SU-DHL-6 (cell line): ENCODE data around the gene IFT122.

Experiments
- H2AFZ ChIP-seq: fragments of 200-600 bp; sonication (generic); 2 replicates; pipeline ENCODE4 v1.6.1; 2014; ENCODE audit warnings: low read depth, mild to moderate bottlenecking, moderate library complexity, mixed read lengths, antibody characterized with exemption, low read length; ENCODE audit not compliant: severe bottlenecking
- H3F3A ChIP-seq: fragments of 200-600 bp; shearing (Covaris generic); 2 replicates; pipeline ENCODE4 v1.6.0; 2016; ENCODE audit warnings: antibody characterized with exemption, mild to moderate bottlenecking; ENCODE audit not compliant: insufficient read depth
- H3K27ac ChIP-seq: fragments of 200-600 bp; sonication (generic); 2 replicates; pipeline ENCODE4 v1.5.1; 2016; ENCODE audit warnings: low read depth, mild to moderate bottlenecking, low read length, moderate library complexity, mixed read lengths
- H3K27me3 ChIP-seq: fragments of 200-600 bp; sonication (generic), shearing (Covaris generic); 2 replicates; pipeline ENCODE4 v1.6.0; 2014; ENCODE audit warnings: mild to moderate bottlenecking, low read length
- H3K36me3 ChIP-seq: fragments of 200-600 bp; sonication (generic); 2 replicates; pipeline ENCODE4 v1.6.1; 2014; ENCODE audit warnings: mild to moderate bottlenecking, low read length, mixed read lengths
- H3K4me2 ChIP-seq: fragments of 300-600, 200-600 bp; shearing (Covaris generic), sonication (generic); 2 replicates; pipeline ENCODE4 v1.6.0; 2014; ENCODE audit warnings: low read length, low read depth, mild to moderate bottlenecking; ENCODE audit not compliant: poor library complexity, severe bottlenecking
- H3K4me3 ChIP-seq: fragments of 200-600 bp; sonication (generic); 2 replicates; pipeline ENCODE4 v1.5.1; 2014; ENCODE audit warnings: antibody characterized with exemption, low read length, mild to moderate bottlenecking, mixed read lengths; ENCODE audit not compliant: insufficient read depth, poor library complexity, severe bottlenecking
- H3K79me2 ChIP-seq: fragments of 200-600 bp; sonication (generic); 2 replicates; pipeline ENCODE4 v1.6.1; 2014; ENCODE audit warnings: mild to moderate bottlenecking, low read length, moderate library complexity; ENCODE audit not compliant: insufficient read depth
- H3K9ac ChIP-seq: fragments of 200-600 bp; sonication (generic); 2 replicates; pipeline ENCODE4 v1.7.0; 2014; ENCODE audit warnings: mild to moderate bottlenecking, low read length
- H3K9me2 ChIP-seq: fragments of 200-600 bp; sonication (generic); replicated peaks from 2 replicates; pipeline ENCODE4 v1.6.1; 2014; ENCODE audit warnings: low read length; ENCODE audit not compliant: insufficient read depth
- H3K9me3 ChIP-seq: fragments of 200-600 bp; sonication (generic); 2 replicates; pipeline ENCODE4 v1.6.1; 2014; ENCODE audit warnings: low read length, mixed read lengths; ENCODE audit not compliant: insufficient read depth
- H4K20me1 ChIP-seq: fragments of 200-600 bp; sonication (generic); 2 replicates; pipeline ENCODE4 v1.6.1; 2014; ENCODE audit warnings: low read depth, mild to moderate bottlenecking, antibody characterized with exemption, low read length, moderate library complexity, mixed read lengths
- EZH2phosphoT487 ChIP-seq: fragments of 200-600 bp; sonication (generic), shearing (Covaris generic); conservative IDR thresholded peaks from 2 replicates; pipeline ENCODE4 v1.6.1; 2018; ENCODE audit warnings: mild to moderate bottlenecking, antibody characterized with exemption, low read length, moderate library complexity, mixed read lengths
- TF ChIP-seq, protein P1 (sequence below): fragments of 200-600 bp; sonication (generic); IDR thresholded peaks from one replicate; pipeline ENCODE4 v1.5.1; 2017; ENCODE audit warnings: antibody characterized with exemption, mild to moderate bottlenecking, low read length, moderate library complexity; ENCODE audit not compliant: insufficient read depth, poor library complexity, severe bottlenecking

IFT122 gene

GRCh38 chr3:129398803-129399144 lies 41.2 kb upstream of the IFT122 start:
- H3K9ac ChIP-seq: peak overlapping the region; percentile 95
- H2AFZ ChIP-seq: peak overlapping the region; percentile 99

GRCh38 chr3:129399145-129399894 lies 40.7 kb upstream of the IFT122 start:
- Histone ChIP-seq H3F3A (no peaks in the 10 kb centered on the region), H3K79me2 (peaks cover 43% of the 10 kb centered on the region), H4K20me1 (no peaks in the 10 kb centered on the region; the same call in 1 of the 2 replicates), H3K4me2 (peak overlapping the region; percentile 87), H3K9me3 (no peaks in the 10 kb centered on the region), H3K9me2 (no peaks in the 10 kb centered on the region), H3K9ac (peak overlapping the region; percentile 95), H2AFZ (peak overlapping the region; percentile 99), H3K27ac (peak overlapping the region; percentile 83), H3K36me3 (no peaks in the 10 kb centered on the region), H3K27me3 (no peaks in the 10 kb centered on the region), H3K4me3 (peak overlapping the region; percentile 95)
- TF ChIP-seq, protein P1, sequence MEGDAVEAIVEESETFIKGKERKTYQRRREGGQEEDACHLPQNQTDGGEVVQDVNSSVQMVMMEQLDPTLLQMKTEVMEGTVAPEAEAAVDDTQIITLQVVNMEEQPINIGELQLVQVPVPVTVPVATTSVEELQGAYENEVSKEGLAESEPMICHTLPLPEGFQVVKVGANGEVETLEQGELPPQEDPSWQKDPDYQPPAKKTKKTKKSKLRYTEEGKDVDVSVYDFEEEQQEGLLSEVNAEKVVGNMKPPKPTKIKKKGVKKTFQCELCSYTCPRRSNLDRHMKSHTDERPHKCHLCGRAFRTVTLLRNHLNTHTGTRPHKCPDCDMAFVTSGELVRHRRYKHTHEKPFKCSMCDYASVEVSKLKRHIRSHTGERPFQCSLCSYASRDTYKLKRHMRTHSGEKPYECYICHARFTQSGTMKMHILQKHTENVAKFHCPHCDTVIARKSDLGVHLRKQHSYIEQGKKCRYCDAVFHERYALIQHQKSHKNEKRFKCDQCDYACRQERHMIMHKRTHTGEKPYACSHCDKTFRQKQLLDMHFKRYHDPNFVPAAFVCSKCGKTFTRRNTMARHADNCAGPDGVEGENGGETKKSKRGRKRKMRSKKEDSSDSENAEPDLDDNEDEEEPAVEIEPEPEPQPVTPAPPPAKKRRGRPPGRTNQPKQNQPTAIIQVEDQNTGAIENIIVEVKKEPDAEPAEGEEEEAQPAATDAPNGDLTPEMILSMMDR: peak; percentile 86
- TF ChIP-seq EZH2phosphoT487: no peak

More at GRCh38 chr3:129398803-129399144, 41.2 kb upstream of the IFT122 start:
- Histone ChIP-seq H3K4me3 (peak overlapping the region; percentile 95), H4K20me1 (no peaks in the 10 kb centered on the region; the same call in 1 of the 2 replicates), H3K9me3 (no peaks in the 10 kb centered on the region), H3F3A (no peaks in the 10 kb centered on the region), H3K27ac (peak overlapping the region; percentile 83; the same call in 1 of the 2 replicates), H3K4me2 (peak overlapping the region; percentile 87), H3K79me2 (peaks cover 43% of the 10 kb centered on the region), H3K36me3 (no peaks in the 10 kb centered on the region), H3K9me2 (no peaks in the 10 kb centered on the region), H3K27me3 (no peaks in the 10 kb centered on the region)
- TF ChIP-seq, protein P1: no peak
- no peak for TF ChIP-seq EZH2phosphoT487

GRCh38 chr3:129399895-129400357 lies 40.1 kb upstream of the IFT122 start:
- H3K9me3 ChIP-seq: no peaks in the 10 kb centered on the region
- peak overlapping the region; percentile 95 for H3K9ac ChIP-seq
- no peaks in the 10 kb centered on the region for H3F3A ChIP-seq
- TF ChIP-seq EZH2phosphoT487: no peak
- TF ChIP-seq, protein P1: no peak
- H3K4me2 ChIP-seq: peak overlapping the region; percentile 87
- no peaks in the 10 kb centered on the region for H3K36me3 ChIP-seq
- H3K27me3 ChIP-seq: no peaks in the 10 kb centered on the region
- no peaks in the 10 kb centered on the region for H3K9me2 ChIP-seq
- H2AFZ ChIP-seq: peak overlapping the region; percentile 99
- H3K4me3 ChIP-seq: peak overlapping the region; percentile 95
- H3K79me2 ChIP-seq: peaks cover 43% of the 10 kb centered on the region
- H3K27ac ChIP-seq: peak overlapping the region; percentile 83; the same call in 1 of the 2 replicates
- no peaks in the 10 kb centered on the region; the same call in 1 of the 2 replicates for H4K20me1 ChIP-seq
